ENCODE measurements around the gene MOB3B.

Gene MOB3B

GRCh38 chr9:27333241-27334052 lies 196.2 kb downstream of the MOB3B start:
- peak; percentile 19 for DNase-seq

- no peak for DNase-seq
Measured at GRCh38 chr9:27331393-27331792, 198.2 kb downstream of the MOB3B start.

- no peak for DNase-seq
Measured at GRCh38 chr9:27329291-27329690, 200.3 kb downstream of the MOB3B start.

- no peak for DNase-seq
Measured at GRCh38 chr9:27328483-27328882, 201.1 kb downstream of the MOB3B start.

- no peak for DNase-seq
Measured at GRCh38 chr9:27311184-27311583, 218.4 kb downstream of the MOB3B start.

GRCh38 chr9:27310582-27310981 lies 219.0 kb downstream of the MOB3B start:
- no peak for DNase-seq

GRCh38 chr9:27308691-27309390 lies 220.8 kb downstream of the MOB3B start:
- DNase-seq, result no peak

- no peak for DNase-seq
Measured at GRCh38 chr9:27304521-27304920, 225.1 kb downstream of the MOB3B start.

- DNase-seq, result no peak
Measured at GRCh38 chr9:27303219-27303618, 226.4 kb downstream of the MOB3B start.

- DNase-seq, result no peak
Measured at GRCh38 chr9:27297050-27297449, 232.6 kb downstream of the MOB3B start, which contains the start of gene EQTN. Gene EQTN (minus strand): TSS chr9:27297150. CDS start chr9:27297055, 95 bp downstream.

- DNase-seq, result no peak
Measured at GRCh38 chr9:27293996-27294395, 235.6 kb downstream of the MOB3B start.

GRCh38 chr9:27292659-27293405 lies 236.8 kb downstream of the MOB3B start:
- DNase-seq, result no peak

- no peak for DNase-seq
Measured at GRCh38 chr9:27291292-27291691, 238.3 kb downstream of the MOB3B start.

GRCh38 chr9:27282269-27282668 lies 247.3 kb downstream of the MOB3B start:
- no peak for DNase-seq

GRCh38 chr9:27280860-27281259 lies 248.8 kb downstream of the MOB3B start:
- no peak for DNase-seq

- no peak for DNase-seq
Measured at GRCh38 chr9:27280249-27280648, 249.4 kb downstream of the MOB3B start.

- no peak for DNase-seq
Measured at GRCh38 chr9:27279611-27280010, 250.0 kb downstream of the MOB3B start.

- no peak for DNase-seq
Measured at GRCh38 chr9:27278374-27278773, 251.2 kb downstream of the MOB3B start.

- no peak for DNase-seq
Measured at GRCh38 chr9:27276193-27277030, 253.2 kb downstream of the MOB3B start.
